NB4 (cell line): ENCODE results near the gene ARAP3.

Source experiments
- MYC ChIP-seq: IDR thresholded peaks from 2 replicates; pipeline ENCODE4 v1.6.1; 2011; ENCODE audit warnings: low read depth, low read length
- POLR2A ChIP-seq: IDR thresholded peaks from 2 replicates; pipeline ENCODE4 v1.6.1; 2011; ENCODE audit warnings: mild to moderate bottlenecking; ENCODE audit not compliant: insufficient read length; ENCODE audit errors: extremely low read depth
- TF ChIP-seq, protein P1 (sequence below): IDR thresholded peaks from one replicate; pipeline ENCODE4 v1.5.1; 2012; ENCODE audit warnings: low read depth, low read length

- TF ChIP-seq POLR2A (no peak), MYC (no peak)
- TF ChIP-seq, protein P1, sequence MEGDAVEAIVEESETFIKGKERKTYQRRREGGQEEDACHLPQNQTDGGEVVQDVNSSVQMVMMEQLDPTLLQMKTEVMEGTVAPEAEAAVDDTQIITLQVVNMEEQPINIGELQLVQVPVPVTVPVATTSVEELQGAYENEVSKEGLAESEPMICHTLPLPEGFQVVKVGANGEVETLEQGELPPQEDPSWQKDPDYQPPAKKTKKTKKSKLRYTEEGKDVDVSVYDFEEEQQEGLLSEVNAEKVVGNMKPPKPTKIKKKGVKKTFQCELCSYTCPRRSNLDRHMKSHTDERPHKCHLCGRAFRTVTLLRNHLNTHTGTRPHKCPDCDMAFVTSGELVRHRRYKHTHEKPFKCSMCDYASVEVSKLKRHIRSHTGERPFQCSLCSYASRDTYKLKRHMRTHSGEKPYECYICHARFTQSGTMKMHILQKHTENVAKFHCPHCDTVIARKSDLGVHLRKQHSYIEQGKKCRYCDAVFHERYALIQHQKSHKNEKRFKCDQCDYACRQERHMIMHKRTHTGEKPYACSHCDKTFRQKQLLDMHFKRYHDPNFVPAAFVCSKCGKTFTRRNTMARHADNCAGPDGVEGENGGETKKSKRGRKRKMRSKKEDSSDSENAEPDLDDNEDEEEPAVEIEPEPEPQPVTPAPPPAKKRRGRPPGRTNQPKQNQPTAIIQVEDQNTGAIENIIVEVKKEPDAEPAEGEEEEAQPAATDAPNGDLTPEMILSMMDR: no peak
These were observed 24.6 kb downstream of the ARAP3 start for GRCh38 chr5:141657404-141657803.
